Right hindlimb (tissue), 1 donor: Measurements from ENCODE around the gene NR2C2.

Source experiments
- DNase-seq: peaks from one replicate; pipeline ENCODE4 v3.0.0-alpha.2; 2018

The NR2C2 gene

GRCh38 chr3:15032650-15033049 lies 85.3 kb downstream of the NR2C2 start:
- no peak for DNase-seq

- DNase-seq, result no peak
Observed at GRCh38 chr3:15033103-15033502, 85.7 kb downstream of the NR2C2 start.

- no peak for DNase-seq
Observed at GRCh38 chr3:15038306-15038705, 90.9 kb downstream of the NR2C2 start.

GRCh38 chr3:15040844-15041243 lies 93.5 kb downstream of the NR2C2 start:
- no peak for DNase-seq

- DNase-seq, result no peak
Observed at GRCh38 chr3:15041950-15042349, 94.6 kb downstream of the NR2C2 start.

- no peak for DNase-seq
Observed at GRCh38 chr3:15042936-15043335, 95.6 kb downstream of the NR2C2 start.

DNA sequence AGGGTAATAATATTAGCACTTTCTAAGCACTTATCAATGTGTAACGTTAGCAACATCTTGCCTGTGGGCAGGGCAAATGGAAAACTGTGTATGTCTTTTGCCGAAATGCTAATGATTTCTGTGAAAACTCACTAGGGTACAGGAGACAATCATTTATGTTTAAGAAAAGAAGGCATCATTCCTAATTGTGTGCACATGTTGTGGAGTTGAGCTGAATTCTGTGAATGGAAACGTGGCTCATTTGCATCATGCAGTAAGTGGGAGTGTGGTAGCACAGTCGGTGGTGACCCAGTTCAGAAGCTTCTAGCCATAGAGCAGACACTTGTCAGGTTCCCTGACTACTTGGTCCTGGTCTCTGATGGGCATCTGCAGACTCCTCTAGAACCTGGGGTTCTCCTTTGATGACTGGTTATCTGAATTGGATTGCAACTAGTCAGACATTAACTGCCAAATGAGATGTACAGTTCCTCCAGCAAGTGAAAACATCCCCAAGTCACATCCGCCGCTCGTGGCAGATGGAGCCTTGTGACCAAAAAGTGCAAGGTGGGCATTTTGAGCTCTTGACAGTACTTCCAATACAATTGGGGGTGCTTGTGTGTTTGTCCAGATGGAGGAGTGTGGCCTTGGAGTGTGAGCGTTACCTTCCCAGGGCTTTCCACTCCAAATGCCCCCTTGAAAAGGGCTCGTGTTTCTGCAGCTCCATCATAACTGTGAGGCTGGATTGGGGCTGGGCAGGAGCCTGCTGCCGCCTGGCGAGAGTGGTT lies 96.2 kb downstream of the NR2C2 start:
- DNase-seq, result no peak

DNA sequence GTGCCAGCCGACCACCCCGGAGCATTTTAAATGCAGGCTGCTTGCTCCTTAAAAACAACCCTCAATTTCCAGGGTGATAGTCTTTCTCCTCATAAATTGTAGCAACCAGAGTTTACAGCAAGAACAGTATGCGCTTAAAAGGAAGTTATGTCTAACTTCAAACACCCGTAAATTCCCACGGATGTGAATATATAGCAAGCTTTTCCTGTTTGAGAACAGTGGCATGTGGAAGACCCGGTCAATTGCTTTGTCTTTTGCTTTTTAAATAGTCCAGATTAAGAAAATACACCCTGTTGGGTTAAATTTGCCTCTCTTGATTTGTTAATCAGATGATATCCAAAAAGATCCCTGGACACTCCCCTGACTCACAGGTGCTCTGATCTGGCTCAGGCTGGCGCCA lies 96.9 kb downstream of the NR2C2 start:
- DNase-seq, result no peak

- DNase-seq, result no peak
Observed at GRCh38 chr3:15045667-15046066, 98.3 kb downstream of the NR2C2 start.

- DNase-seq, result no peak
Observed at GRCh38 chr3:15049584-15049983, 102.2 kb downstream of the NR2C2 start.

- no peak for DNase-seq
Observed at GRCh38 chr3:15050405-15051092, 103.2 kb downstream of the NR2C2 start.

- DNase-seq, result no peak
Observed at GRCh38 chr3:15051531-15051930, 104.1 kb downstream of the NR2C2 start.

GRCh38 chr3:15052335-15053242 lies 105.2 kb downstream of the NR2C2 start:
- DNase-seq, result no peak

DNA sequence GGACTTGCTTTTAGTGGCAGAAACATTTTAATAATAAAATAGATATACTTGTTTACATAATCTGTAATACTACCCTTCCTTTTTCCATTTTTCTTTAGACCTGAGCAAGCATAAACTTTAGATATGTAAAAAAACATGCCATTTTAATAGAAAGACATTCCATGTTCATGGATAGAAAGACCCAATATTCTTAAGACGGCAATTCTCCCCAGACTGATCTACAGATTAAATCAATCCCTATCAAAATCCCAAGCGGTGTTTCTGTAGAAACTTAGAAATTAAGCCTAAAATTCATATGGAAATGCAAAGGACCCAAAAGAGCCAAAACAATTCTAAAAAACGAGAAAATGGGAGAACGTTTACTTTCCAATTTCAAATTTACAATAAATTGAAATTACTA lies 106.2 kb downstream of the NR2C2 start:
- no peak for DNase-seq

DNA sequence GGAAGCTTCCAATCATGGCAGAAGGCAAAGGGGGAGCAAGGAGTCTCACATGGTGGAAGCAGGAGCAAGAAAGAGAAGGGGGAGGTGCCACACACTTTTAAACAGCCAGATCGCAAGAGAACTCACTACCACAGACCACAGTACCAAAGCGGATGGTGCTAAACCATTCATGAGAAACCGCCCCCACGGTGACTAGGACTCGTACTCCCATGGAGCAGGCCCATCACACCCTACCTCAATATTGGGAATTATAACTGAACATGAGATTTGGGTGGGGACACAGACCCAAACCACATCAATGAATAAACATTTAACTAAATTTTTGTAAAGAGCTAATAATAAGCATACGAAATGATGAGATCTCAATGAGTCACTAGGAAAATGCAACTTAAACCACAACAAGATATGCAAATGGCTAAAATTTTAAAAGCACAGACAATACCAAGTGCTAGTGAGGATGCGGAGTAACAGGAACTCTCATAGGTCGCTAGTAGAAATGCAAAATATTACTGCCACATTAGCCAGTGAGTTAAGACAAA lies 107.7 kb downstream of the NR2C2 start:
- DNase-seq, result no peak

GRCh38 chr3:15056676-15057404 lies 109.5 kb downstream of the NR2C2 start:
- no peak for DNase-seq

DNA sequence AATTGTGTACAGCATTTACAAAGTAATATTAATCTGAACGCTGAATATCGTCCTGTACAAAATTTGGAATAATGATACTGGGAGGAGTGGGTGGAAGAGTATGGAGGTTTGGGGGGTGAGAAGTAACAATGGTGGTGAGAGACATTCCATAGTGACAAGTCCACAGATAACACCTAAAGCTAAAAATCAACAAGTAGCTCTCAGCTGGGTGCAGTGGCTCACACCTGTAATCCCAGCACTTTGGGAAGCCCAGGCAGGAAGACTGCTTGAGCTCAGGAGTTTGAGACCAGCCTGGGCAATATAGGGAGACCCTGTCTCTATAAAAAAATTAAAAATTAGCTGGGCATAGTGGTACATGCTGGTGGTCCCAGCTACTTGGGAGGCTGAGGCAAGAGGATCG lies 112.6 kb downstream of the NR2C2 start:
- no peak for DNase-seq

DNA sequence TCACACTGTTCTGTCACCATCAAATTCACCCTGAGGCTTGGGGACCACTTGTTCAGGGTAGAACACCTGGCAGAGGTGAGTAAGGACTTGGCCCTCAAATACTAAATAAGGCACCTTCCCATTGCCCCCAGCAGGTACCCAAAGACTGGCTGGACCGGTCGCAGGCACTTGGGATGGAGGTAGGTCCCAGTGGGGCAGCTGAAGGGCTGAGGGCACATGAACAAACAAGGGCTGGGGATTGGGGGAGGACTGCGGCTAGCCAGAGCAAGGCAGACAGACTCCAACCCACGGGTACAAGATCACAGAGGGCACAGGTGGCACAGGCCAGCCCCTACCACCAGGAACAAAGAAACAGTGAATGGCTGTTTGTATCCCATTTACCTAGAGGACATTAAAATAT lies 115.9 kb downstream of the NR2C2 start:
- no peak for DNase-seq

- no peak for DNase-seq
Observed at GRCh38 chr3:15063656-15064286, 116.4 kb downstream of the NR2C2 start.

DNA sequence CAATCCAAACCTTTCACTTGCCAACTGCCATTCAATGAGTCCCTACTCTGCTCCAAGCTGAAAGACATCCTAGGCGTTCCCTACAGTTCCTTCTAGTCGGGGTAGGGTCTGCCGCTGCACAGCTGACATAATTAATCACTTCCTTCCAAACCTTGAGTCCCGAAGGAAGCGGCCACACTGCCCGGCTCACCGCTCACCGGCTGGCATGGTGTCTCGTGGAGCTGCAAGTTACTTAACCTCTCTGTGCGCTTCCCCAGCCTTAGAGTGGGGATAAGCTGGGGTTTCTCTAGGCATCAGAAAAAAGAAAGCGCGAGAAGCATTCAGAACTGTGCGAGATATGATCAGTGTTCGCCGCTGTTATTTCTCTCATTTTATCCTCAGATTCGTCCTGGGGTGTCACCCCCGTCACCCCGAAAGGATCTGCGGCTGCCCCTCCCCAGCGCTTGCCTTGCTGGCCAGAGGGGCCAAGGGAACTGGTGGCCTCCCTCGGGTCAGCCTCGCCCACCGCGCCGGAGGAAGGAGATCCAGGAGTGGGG lies 117.0 kb downstream of the NR2C2 start:
- DNase-seq, result no peak

DNA sequence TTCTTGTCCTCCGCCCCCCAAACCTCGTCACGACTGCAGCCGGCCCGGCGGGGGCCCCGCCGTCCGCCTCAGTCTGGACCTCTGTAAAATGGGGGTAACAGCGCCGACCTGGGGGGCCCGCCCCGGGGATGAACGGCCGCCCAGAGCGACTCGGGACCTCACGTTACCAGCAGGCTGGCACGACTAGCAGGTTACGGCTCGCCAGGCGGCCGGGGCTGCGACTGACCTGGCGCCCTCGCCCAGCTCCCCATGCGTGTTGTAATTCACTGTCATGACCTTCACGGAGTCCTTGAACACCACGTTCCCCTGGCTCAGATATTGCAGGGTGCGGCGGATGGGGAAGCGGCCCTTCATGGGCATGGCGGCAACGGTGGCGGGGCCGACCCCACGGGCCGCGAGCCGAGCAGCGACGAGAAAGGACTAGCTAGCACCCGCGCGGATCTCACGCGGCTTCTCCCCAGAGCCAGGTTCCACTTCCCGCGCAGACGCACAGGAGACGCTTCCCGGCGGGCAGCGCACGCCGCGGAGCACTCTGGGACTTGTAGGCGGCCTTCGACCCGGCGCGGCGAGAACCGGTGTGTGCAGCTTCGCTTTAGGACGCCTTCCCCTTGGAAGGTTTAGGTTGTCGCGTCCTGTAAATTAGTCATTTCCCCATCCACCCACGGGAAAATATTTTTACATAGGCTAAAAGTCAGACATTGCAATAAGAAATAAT lies 117.6 kb downstream of the NR2C2 start, which contains the start of gene MRPS25:
TSS of gene MRPS25 (minus strand) at position 481 of the 715 bp plus-strand sequence. CDS start at position 360, 121 bp downstream.
- DNase-seq, result peak; percentile 94
